ENCODE data around the gene ST6GALNAC5.

The ST6GALNAC5 gene

DNA sequence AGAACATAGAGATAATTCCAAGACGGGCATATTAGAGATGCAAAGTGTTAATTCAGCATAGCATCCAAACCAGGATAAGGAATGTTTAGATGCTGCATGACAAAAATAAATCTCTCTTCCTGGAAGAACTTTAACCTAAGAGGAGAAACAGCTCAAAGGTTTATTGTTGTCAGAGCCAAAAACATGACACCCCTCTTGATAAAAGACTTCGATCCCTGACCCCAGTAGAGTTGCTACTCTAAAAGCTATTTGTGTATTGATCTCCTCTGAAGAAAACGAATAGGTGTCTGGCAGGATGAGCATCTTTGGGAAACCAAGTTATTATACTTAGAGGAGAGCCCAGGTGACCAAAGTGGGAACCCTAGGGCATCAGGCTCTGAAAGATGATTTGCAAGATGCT lies 193.9 kb downstream of the ST6GALNAC5 start:
- Mint-ChIP-seq H3K27me3 (no peaks in the 10 kb centered on the region), H3K4me1 (no peaks in the 10 kb centered on the region), H3K36me3 (no peaks in the 10 kb centered on the region), H3K9me3 (no peaks in the 10 kb centered on the region), H3K27ac (no peak overlapping the region), H3K4me3 (no peak overlapping the region)

- no peaks in the 10 kb centered on the region for H3K9me3 Mint-ChIP-seq
- no peak overlapping the region for H3K27ac Mint-ChIP-seq
- H3K27me3 Mint-ChIP-seq = peaks cover 2% of the 10 kb centered on the region
- H3K4me1 Mint-ChIP-seq = no peaks in the 10 kb centered on the region
- H3K36me3 Mint-ChIP-seq = no peaks in the 10 kb centered on the region
- no peak overlapping the region for H3K4me3 Mint-ChIP-seq
These were observed 195.8 kb downstream of the ST6GALNAC5 start for GRCh38 chr1:77063118-77063517.

DNA sequence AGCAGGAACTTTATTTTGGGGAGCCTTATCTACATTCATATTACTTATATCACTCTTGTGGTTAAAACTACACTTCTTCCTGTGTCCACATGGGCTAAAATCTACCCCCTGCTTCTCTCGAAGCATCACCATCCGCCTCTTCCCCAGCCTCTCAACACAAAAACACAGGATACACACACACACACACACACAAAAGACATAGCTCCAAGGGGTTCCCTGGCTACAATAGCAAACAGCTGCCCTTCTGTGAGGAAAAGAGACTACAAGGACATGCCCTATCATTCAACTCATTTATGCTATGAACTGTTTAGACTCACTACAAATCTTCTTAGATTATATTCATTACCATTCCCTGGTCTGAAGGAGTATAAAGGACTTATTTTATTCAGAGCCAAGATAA lies 197.0 kb downstream of the ST6GALNAC5 start:
- no peaks in the 10 kb centered on the region for H3K36me3 Mint-ChIP-seq
- H3K4me3 Mint-ChIP-seq = no peak overlapping the region
- no peaks in the 10 kb centered on the region for H3K9me3 Mint-ChIP-seq
- no peak overlapping the region for H3K27ac Mint-ChIP-seq
- H3K27me3 Mint-ChIP-seq = peaks cover 2% of the 10 kb centered on the region
- no peaks in the 10 kb centered on the region for H3K4me1 Mint-ChIP-seq

DNA sequence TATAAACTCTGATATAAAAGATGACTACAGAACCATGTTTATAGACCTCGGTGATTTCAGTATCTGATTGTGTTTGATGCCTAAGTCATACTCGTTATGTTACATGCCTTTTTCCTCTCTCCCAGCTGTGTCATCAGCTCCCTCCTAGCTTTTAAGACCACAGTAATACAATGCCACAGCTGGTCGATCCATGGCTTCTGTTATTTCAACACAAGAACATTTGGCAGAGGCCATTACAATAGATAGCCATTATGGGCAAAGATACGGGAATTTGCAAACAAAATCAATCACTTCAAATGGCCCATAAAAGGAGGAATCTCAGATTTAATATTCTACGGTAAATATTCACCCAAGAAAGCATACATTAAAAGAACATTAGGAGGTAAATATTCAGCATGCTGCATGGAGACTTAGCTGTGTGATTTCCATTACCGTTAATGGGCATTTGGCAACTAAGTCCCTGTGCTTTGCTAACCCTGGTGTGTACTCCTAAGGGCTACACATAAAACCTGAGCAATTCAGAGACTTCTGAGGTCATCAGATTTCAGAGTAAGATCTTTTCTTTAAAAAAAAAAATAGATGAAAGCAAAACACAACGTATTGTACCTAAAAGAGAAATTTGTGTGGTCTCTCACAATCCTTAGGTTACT lies 198.5 kb downstream of the ST6GALNAC5 start:
- Mint-ChIP-seq H3K4me1 (no peaks in the 10 kb centered on the region), H3K27ac (no peak overlapping the region), H3K9me3 (no peaks in the 10 kb centered on the region), H3K4me3 (no peak overlapping the region), H3K36me3 (no peaks in the 10 kb centered on the region), H3K27me3 (peaks cover 2% of the 10 kb centered on the region)

DNA sequence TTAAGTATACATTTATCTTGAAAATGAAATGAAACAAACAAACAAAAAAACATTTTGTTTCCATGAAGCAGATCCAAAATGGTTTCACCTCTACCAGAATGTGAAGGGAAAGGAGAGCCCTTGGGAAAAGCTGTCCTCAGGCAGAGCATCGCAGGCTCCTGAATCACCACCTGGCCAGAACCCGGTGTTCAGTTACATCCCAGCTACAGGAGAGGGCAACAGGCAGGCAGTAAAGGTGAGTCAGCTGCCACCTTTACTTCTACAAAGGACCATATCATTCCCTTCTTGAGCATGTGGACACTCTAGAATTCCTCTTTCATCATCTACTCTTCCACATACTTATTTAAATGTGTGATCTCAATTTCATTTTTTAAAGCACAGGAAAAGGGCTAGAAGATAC lies 200.7 kb downstream of the ST6GALNAC5 start:
- Mint-ChIP-seq H3K27ac (no peak overlapping the region), H3K4me1 (no peaks in the 10 kb centered on the region), H3K36me3 (no peaks in the 10 kb centered on the region), H3K9me3 (no peaks in the 10 kb centered on the region), H3K4me3 (no peak overlapping the region), H3K27me3 (peaks cover 4% of the 10 kb centered on the region)

- Mint-ChIP-seq H3K4me3 (no peak overlapping the region), H3K36me3 (no peaks in the 10 kb centered on the region), H3K27ac (no peak overlapping the region), H3K4me1 (no peaks in the 10 kb centered on the region), H3K9me3 (no peaks in the 10 kb centered on the region), H3K27me3 (peaks cover 5% of the 10 kb centered on the region)
These were observed 209.5 kb downstream of the ST6GALNAC5 start for GRCh38 chr1:77076759-77077158.

- Mint-ChIP-seq H3K4me3 (no peak overlapping the region), H3K4me1 (no peaks in the 10 kb centered on the region), H3K27ac (no peak overlapping the region), H3K9me3 (no peaks in the 10 kb centered on the region), H3K27me3 (peaks cover 1% of the 10 kb centered on the region), H3K36me3 (no peaks in the 10 kb centered on the region)
These were observed 214.6 kb downstream of the ST6GALNAC5 start for GRCh38 chr1:77081834-77082233.

DNA sequence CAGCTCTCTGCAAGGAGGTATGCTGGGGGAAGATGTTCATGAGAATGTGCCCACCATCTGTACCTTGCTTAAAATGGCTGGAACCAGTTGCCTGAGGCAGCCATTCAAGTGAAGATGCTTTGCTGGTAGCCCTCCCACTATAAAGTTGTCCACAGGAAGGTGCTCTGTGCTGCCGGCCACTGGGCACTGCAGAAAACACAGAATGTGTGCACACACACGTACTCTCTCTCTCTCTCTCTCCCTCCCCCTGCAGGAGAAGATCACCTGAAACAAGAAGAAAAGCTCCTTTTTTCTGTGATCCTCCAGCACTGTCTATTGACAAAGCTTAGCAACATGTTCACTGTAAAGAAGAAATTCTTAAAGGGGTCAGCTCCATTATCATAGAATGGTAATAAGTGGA lies 217.2 kb downstream of the ST6GALNAC5 start:
- H3K36me3 Mint-ChIP-seq = peaks cover 2% of the 10 kb centered on the region
- no peaks in the 10 kb centered on the region for H3K27me3 Mint-ChIP-seq
- H3K4me3 Mint-ChIP-seq = no peak overlapping the region
- no peaks in the 10 kb centered on the region for H3K4me1 Mint-ChIP-seq
- H3K27ac Mint-ChIP-seq = no peak overlapping the region
- no peaks in the 10 kb centered on the region for H3K9me3 Mint-ChIP-seq

DNA sequence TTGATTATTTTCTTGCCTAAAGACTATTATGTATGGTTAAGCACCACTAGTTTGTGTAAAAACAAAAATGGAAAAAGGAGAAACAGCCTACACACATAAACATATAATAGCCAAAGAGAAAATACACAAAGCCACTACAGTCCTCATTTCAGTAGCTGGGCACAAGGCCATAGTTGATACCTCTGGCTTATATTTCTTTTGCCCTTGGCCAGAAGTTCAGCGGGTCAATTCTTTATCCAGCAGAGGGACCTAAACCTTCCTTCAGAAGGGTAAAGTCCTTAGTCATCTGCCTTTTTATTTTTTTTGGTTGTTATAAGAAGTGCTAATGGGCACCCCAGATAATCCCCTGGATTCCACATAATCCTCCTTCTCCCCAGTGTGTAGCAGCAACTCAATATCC lies 217.8 kb downstream of the ST6GALNAC5 start:
- Mint-ChIP-seq H3K4me3 (no peak overlapping the region), H3K9me3 (no peaks in the 10 kb centered on the region), H3K27me3 (no peaks in the 10 kb centered on the region), H3K27ac (no peak overlapping the region), H3K36me3 (peaks cover 2% of the 10 kb centered on the region), H3K4me1 (no peaks in the 10 kb centered on the region)

- Mint-ChIP-seq H3K4me3 (no peak overlapping the region), H3K36me3 (peaks cover 14% of the 10 kb centered on the region), H3K4me1 (no peaks in the 10 kb centered on the region), H3K27ac (no peak overlapping the region), H3K27me3 (no peaks in the 10 kb centered on the region), H3K9me3 (no peaks in the 10 kb centered on the region)
These were observed 222.5 kb downstream of the ST6GALNAC5 start for GRCh38 chr1:77089756-77090155.

- Mint-ChIP-seq H3K36me3 (peaks cover 28% of the 10 kb centered on the region), H3K27ac (no peak overlapping the region), H3K9me3 (no peaks in the 10 kb centered on the region), H3K27me3 (no peaks in the 10 kb centered on the region), H3K4me1 (no peaks in the 10 kb centered on the region), H3K4me3 (no peak overlapping the region)
These were observed 228.0 kb downstream of the ST6GALNAC5 start for GRCh38 chr1:77095236-77095635.

- Mint-ChIP-seq H3K4me1 (no peaks in the 10 kb centered on the region), H3K36me3 (peaks cover 21% of the 10 kb centered on the region), H3K4me3 (no peak overlapping the region), H3K27ac (no peak overlapping the region), H3K9me3 (no peaks in the 10 kb centered on the region), H3K27me3 (no peaks in the 10 kb centered on the region)
These were observed 229.4 kb downstream of the ST6GALNAC5 start for GRCh38 chr1:77096496-77097255.

DNA sequence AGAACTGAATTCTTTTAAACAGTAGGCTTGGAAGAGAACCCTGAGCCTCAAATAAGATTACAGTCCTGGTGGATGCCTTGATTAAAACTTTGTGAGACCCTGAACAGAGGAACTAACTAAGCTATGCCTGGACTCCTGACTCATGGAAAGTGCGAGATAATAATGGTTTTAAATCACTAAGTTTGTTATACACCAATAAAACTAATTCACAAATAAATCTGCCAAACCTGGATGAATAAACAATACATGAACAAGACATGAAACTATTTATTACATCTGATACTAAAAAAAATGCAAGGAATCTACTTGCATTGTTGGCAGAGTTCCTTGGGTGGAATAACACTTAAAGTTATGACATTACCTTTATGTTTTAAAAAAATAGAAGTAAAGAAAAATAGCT lies 233.6 kb downstream of the ST6GALNAC5 start:
- no peaks in the 10 kb centered on the region for H3K27me3 Mint-ChIP-seq
- H3K27ac Mint-ChIP-seq = no peak overlapping the region
- H3K4me3 Mint-ChIP-seq = no peak overlapping the region
- no peaks in the 10 kb centered on the region for H3K4me1 Mint-ChIP-seq
- peaks cover 33% of the 10 kb centered on the region for H3K36me3 Mint-ChIP-seq
- H3K9me3 Mint-ChIP-seq = no peaks in the 10 kb centered on the region

DNA sequence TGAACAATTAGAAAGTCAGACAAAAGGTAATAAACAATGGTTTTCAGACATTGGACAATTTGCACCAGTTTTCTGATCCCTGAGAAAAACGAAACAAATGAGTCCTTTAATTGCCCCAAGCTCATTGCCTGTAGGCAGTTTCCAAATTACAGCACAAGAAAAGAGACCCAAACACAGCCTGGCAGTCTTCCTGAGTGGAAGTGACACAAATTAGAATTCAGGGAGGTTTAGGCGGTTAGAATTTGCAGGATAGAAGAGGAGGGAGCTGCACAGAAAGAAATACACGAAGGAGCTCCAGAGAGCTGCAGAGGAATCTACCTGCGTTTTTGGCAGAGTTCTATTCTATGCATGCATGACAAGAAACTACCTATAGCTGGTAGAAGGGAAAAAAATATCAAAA lies 236.2 kb downstream of the ST6GALNAC5 start:
- Mint-ChIP-seq H3K27me3 (no peaks in the 10 kb centered on the region), H3K36me3 (peaks cover 19% of the 10 kb centered on the region), H3K27ac (no peak overlapping the region), H3K4me3 (no peak overlapping the region), H3K9me3 (no peaks in the 10 kb centered on the region), H3K4me1 (no peaks in the 10 kb centered on the region)

GRCh38 chr1:77104672-77105071 lies 237.4 kb downstream of the ST6GALNAC5 start:
- Mint-ChIP-seq H3K4me3 (no peak overlapping the region), H3K27me3 (no peaks in the 10 kb centered on the region), H3K36me3 (peaks cover 20% of the 10 kb centered on the region), H3K9me3 (no peaks in the 10 kb centered on the region), H3K4me1 (no peaks in the 10 kb centered on the region), H3K27ac (peak overlapping the region; percentile 49)
